Tibial nerve (tissue), 4 donors: ENCODE data around the gene FAM219A. TPM values are rescaled to one million over a fixed set of nuclear protein-coding genes. Genes with fewer than 3 reads are reported as not detected.

Experiments used
- DNase-seq, 2 donors: peaks; one replicate each; pipeline ENCODE4 v3.0.0-alpha.2; 2019; ENCODE audit warnings: low spot score in 2 of 2
- H3K27ac ChIP-seq, 4 donors: fragments of 200-600 bp; sonication (generic) in 3 of 4; one replicate each; pipeline ENCODE4 v1.5.1; 2017 to 2019; ENCODE audit warnings: mild to moderate bottlenecking in 1 of 4
- H3K27me3 ChIP-seq, 2 donors: fragments of 200-600 bp; sonication (generic) in 1 of 2; one replicate each; pipeline versions ENCODE4 v1.5.1 to v1.6.0; 2017 to 2019
- H3K36me3 ChIP-seq, 3 donors: fragments of 200-600 bp; sonication (generic); one replicate each; pipeline ENCODE4 v1.5.1; 2018 to 2019
- H3K4me1 ChIP-seq, 4 donors: fragments of 200-600 bp; sonication (generic) in 3 of 4; one replicate each; pipeline ENCODE4 v1.5.1; 2017 to 2019
- H3K4me3 ChIP-seq, 4 donors: fragments of 200-600 bp; sonication (generic) in 3 of 4; one replicate each; pipeline ENCODE4 v1.5.1; 2017 to 2019; ENCODE audit warnings: mild to moderate bottlenecking in 1 of 4, moderate library complexity in 1 of 4
- H3K9me3 ChIP-seq, 4 donors: fragments of 200-600 bp; sonication (generic) in 3 of 4; one replicate each; pipeline ENCODE4 v1.5.1; 2017 to 2019
- CTCF ChIP-seq, 5 experiments: fragments of 200-600 bp in 3 of 5; fragments of 450-650 bp in 2 of 5; sonication (generic) in 3 of 5; IDR thresholded peaks; one replicate each; pipeline ENCODE4 v1.5.1; 2016 to 2019; ENCODE audit warnings: antibody characterized with exemption in 5 of 5, mild to moderate bottlenecking in 3 of 5, moderate library complexity in 2 of 5
- EP300 ChIP-seq, 2 donors: sonication (generic); formaldehyde crosslinking; IDR thresholded peaks; one replicate each; pipeline ENCODE4 v1.6.1; 2017; ENCODE audit warnings: antibody characterized with exemption in 2 of 2, mild to moderate bottlenecking in 1 of 2
- POLR2A ChIP-seq, 2 donors: fragments of 450-650 bp; IDR thresholded peaks; one replicate each; pipeline ENCODE4 v1.6.1; 2017; ENCODE audit warnings: antibody characterized with exemption in 2 of 2, mild to moderate bottlenecking in 2 of 2, moderate library complexity in 2 of 2
- WGBS, 2 donors: methylation state at CpG; one replicate each; pipeline ENCODE4 v1.1.5; 2018; 5-methylcytosine and 5-hydroxymethylcytosine counted together
- total RNA-seq, 4 donors: library from RNA; depleted of rRNA; stranded (reverse); fragments of >200 nt; gene quantifications; one replicate each; pipeline ENCODE4 v1.1.0, GENCODE V29; 2016

Gene FAM219A
- total RNA-seq, 4 donors from 2014 or later, result 8.5 to 15.6 (median 13.6) TPM

DNA sequence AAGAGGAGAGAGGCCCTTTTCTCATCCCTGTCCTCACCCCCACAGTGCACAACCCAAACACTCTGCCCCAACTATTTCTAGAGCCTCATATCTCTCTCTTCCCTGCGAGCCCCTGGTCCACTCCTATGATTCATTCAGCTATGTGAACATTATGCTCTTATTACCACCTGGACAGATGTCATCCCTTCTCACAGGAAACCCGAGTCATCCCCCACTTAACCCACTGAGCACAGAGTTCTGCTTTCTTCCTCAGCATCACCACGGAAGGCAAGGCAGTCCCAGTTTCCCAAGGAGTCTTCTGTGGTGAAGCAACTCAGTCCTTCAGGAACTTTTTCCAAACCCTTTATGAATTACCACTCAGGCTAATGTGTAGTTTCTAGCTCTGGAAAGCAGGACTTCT, 1.6 kb upstream of the FAM219A start:
- no peaks in the 10 kb centered on the region for H3K27me3 ChIP-seq
- DNase-seq, result no peak
- peaks cover 0 to 32% (median 12%) of the 10 kb centered on the region in 4 donors for H3K4me1 ChIP-seq
- H3K4me3 ChIP-seq, result no peak overlapping the region
- WGBS, 2 donors, result 56 to 59% methylated on average over 3 of the region's 3 CpGs
- no peaks in the 10 kb centered on the region for H3K9me3 ChIP-seq
- TF ChIP-seq CTCF (IDR thresholded peaks at IDR 0.05), result no peak
- no peak for TF ChIP-seq EP300 (IDR thresholded peaks at IDR 0.05)
- no peak for TF ChIP-seq POLR2A (IDR thresholded peaks at IDR 0.05)
- no peak overlapping the region for H3K27ac ChIP-seq
- no peaks in the 10 kb centered on the region for H3K36me3 ChIP-seq

DNA sequence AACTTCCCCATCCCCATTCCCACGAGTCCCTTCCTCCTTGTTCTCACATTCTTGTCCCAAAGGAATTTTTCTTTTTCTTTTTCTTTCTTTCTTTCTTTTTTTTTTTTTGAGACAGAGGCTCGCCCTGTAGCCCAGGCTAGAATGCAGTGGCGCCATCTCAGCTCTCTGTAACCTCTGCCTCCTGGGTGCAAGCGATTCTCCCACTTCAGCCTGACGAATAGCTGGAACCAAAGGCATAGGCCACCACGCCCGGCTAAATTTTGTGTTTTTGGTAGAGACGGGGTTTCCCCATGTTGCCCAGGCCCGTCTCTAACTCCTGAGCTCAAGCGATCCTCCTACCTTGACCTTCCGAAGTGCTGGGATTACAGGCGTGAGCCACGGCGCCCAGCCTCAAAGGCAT, 986 bp upstream of the FAM219A start:
- Histone ChIP-seq H3K27ac (no peak overlapping the region), H3K27me3 (no peaks in the 10 kb centered on the region), H3K4me3 (no peak overlapping the region), H3K4me1 (peaks cover 0 to 38% (median 12%) of the 10 kb centered on the region in 4 donors), H3K36me3 (no peaks in the 10 kb centered on the region), H3K9me3 (no peaks in the 10 kb centered on the region)
- TF ChIP-seq EP300 (IDR thresholded peaks at IDR 0.05) (no peak), POLR2A (IDR thresholded peaks at IDR 0.05) (no peak), CTCF (IDR thresholded peaks at IDR 0.05) (no peak)
- 74 to 83% methylated on average over 14 of the region's 14 CpGs for WGBS, 2 donors
- no peak for DNase-seq

GRCh38 chr9:34458959-34459340, 580 bp upstream of the FAM219A start:
- Histone ChIP-seq H3K4me1 (peaks cover 0 to 42% (median 12%) of the 10 kb centered on the region in 4 donors), H3K27ac (peak overlapping the region in 2 of 4 donors; percentile 3 to 67), H3K36me3 (no peaks in the 10 kb centered on the region), H3K9me3 (no peaks in the 10 kb centered on the region), H3K4me3 (peak overlapping the region in 2 of 4 donors; percentile 68 to 69), H3K27me3 (no peaks in the 10 kb centered on the region)
- no peak for DNase-seq
- WGBS, 2 donors, result 15 to 17% methylated on average over 11 of the region's 11 CpGs
- TF ChIP-seq EP300 (IDR thresholded peaks at IDR 0.05), result no peak
- no peak for TF ChIP-seq CTCF (IDR thresholded peaks at IDR 0.05)
- TF ChIP-seq POLR2A (IDR thresholded peaks at IDR 0.05), result no peak

DNA sequence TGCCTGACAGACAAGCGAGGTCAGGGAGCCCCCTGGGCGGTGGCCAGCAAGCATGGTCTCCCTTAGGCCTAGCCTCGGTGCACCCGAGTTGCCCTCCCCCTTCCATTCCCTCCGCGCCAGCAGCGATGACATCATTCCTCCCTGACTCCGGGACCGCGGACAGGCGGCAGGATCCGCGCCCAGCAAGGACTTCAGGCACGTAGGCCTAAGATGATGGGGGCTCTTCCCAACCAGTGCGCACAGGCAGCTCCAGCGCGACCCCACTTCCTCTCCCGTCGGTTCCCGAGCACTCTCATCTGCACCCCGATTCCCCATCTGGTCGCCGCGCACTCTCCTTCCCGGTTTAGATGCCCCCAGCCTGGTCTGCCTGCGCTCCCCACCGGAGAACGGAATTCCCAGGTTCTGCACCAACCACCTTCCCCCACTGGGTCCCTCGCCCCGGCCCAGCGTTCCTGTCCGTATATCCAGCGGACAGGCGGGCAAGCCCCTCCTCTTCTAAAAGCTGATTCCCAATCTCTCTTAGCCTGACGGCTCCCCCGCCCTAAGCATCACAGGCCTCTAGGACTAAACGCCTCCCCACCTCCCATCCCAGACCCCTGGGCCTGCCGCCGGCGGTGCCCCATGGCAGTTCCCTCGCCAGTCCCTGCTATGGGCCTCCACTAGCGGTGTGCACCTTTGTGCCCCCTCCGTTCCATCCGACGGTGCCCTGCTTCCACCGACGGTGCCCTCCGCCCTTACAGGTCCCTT, 931 bp downstream of the FAM219A start:
- H3K4me3 ChIP-seq, result peak overlapping the region; percentile 38 to 69 (median 66)
- H3K4me1 ChIP-seq, result peaks cover 0 to 51% (median 12%) of the 10 kb centered on the region in 4 donors
- H3K9me3 ChIP-seq, result no peaks in the 10 kb centered on the region
- TF ChIP-seq POLR2A (IDR thresholded peaks at IDR 0.05) (peak in 1 of 2 donors; percentile 38), CTCF (IDR thresholded peaks at IDR 0.05) (no peak), EP300 (IDR thresholded peaks at IDR 0.05) (peak in 1 of 2 donors; percentile 66)
- no peaks in the 10 kb centered on the region for H3K27me3 ChIP-seq
- H3K36me3 ChIP-seq, result no peaks in the 10 kb centered on the region
- peak; percentile 43 to 45 for DNase-seq
- 3 to 6% methylated on average over 47 to 48 of the region's 48 CpGs for WGBS, 2 donors
- peak overlapping the region; percentile 24 to 84 (median 54) for H3K27ac ChIP-seq

GRCh38 chr9:34456746-34457145, 1.6 kb downstream of the FAM219A start:
- Histone ChIP-seq H3K27ac (peak overlapping the region in 3 of 4 donors; percentile 37 to 84 (median 71)), H3K4me3 (peak overlapping the region in 3 of 4 donors; percentile 38 to 69 (median 68)), H3K36me3 (no peaks in the 10 kb centered on the region), H3K27me3 (no peaks in the 10 kb centered on the region), H3K4me1 (peaks cover 0 to 58% (median 12%) of the 10 kb centered on the region in 4 donors), H3K9me3 (no peaks in the 10 kb centered on the region)
- 50 to 52% methylated on average over 4 of the region's 4 CpGs for WGBS, 2 donors
- TF ChIP-seq POLR2A (IDR thresholded peaks at IDR 0.05) (no peak), CTCF (IDR thresholded peaks at IDR 0.05) (no peak), EP300 (IDR thresholded peaks at IDR 0.05) (no peak)
- DNase-seq, result no peak
